Fibroblast of lung (primary cell): ENCODE measurements around the gene RHOH. TPM values are rescaled to one million over a fixed set of nuclear protein-coding genes. Genes with fewer than 3 reads are reported as not detected.
A peak's percentile ranks its signal among the peaks of the same experiment; 100 is the strongest.
"Not testable (repeated sequence)": the region's sequence is repeated elsewhere in the genome, so short reads cannot be mapped to it uniquely, and the experiment has no call there.

Experiments
- DNase-seq, 2 donors: peaks; one replicate each; pipeline versions ENCODE4 v3.0.0 to v3.0.0-alpha.2; 2010; ENCODE audit warnings: low read depth in 2 of 2
- H2AFZ ChIP-seq: 2 replicates; pipeline ENCODE4 v1.5.1; 2012; ENCODE audit warnings: low read length, control low read depth, inconsistent platforms
- H3K27ac ChIP-seq: 2 replicates; pipeline ENCODE4 v1.5.1; 2011; ENCODE audit warnings: low read length, control low read depth; ENCODE audit not compliant: insufficient read depth
- H3K27me3 ChIP-seq: 2 replicates; pipeline ENCODE4 v1.5.1; 2011; ENCODE audit warnings: mild to moderate bottlenecking, low read length; ENCODE audit not compliant: control insufficient read depth, insufficient read depth
- H3K36me3 ChIP-seq: 2 replicates; pipeline ENCODE4 v1.5.1; 2011; ENCODE audit warnings: low read length; ENCODE audit not compliant: control insufficient read depth, insufficient read depth
- H3K4me1 ChIP-seq: 2 replicates; pipeline ENCODE4 v1.5.1; 2011; ENCODE audit warnings: low read length; ENCODE audit not compliant: control insufficient read depth, insufficient read depth; ENCODE audit errors: extremely low read depth
- H3K4me2 ChIP-seq: 2 replicates; pipeline ENCODE4 v1.5.1; 2011; ENCODE audit warnings: low read length, control low read depth; ENCODE audit not compliant: insufficient read depth; ENCODE audit errors: extremely low read depth
- H3K4me3 ChIP-seq, 4 experiments: fragments of 200-600 bp in 1 of 4; sonication (generic) in 1 of 4; replicated peaks in 1 of 4; 2 replicates each; pipeline ENCODE4 v1.5.1; 2011 to 2016; ENCODE audit warnings: low read length in 4 of 4, low read depth in 3 of 4, mild to moderate bottlenecking in 3 of 4, control low read depth in 2 of 4, inconsistent platforms in 1 of 4, mixed read lengths in 1 of 4; ENCODE audit not compliant: insufficient read depth in 1 of 4; ENCODE audit errors: control extremely low read depth in 1 of 4
- H3K79me2 ChIP-seq: 2 replicates; pipeline ENCODE4 v1.5.1; 2012; ENCODE audit warnings: mild to moderate bottlenecking, low read length, inconsistent platforms; ENCODE audit not compliant: control insufficient read depth, insufficient read depth
- H3K9ac ChIP-seq: 2 replicates; pipeline ENCODE4 v1.5.1; 2011; ENCODE audit warnings: mild to moderate bottlenecking, low read length, control low read depth; ENCODE audit not compliant: insufficient read depth
- H3K9me3 ChIP-seq: 2 replicates; pipeline ENCODE4 v1.5.1; 2012; ENCODE audit warnings: low read depth, low read length; ENCODE audit not compliant: control insufficient read depth, insufficient read depth
- H4K20me1 ChIP-seq: 2 replicates; pipeline ENCODE4 v1.5.1; 2011; ENCODE audit warnings: low read length; ENCODE audit not compliant: control insufficient read depth, insufficient read depth; ENCODE audit errors: extremely low read depth
- EZH2 ChIP-seq: IDR thresholded peaks from 2 replicates; pipeline ENCODE4 v1.5.1; 2012; ENCODE audit warnings: low read length, control low read depth, mild to moderate bottlenecking; ENCODE audit errors: missing control alignments
- polyA plus RNA-seq, 2 donors: library from polyadenylated mRNA; depleted of rRNA in 1 of 2; stranded (reverse) in 1 of 2; unstranded in 1 of 2; fragments of >200 nt; gene quantifications; 2 replicates each; pipeline ENCODE4 v1.2.1, GENCODE V29; 2011 to 2012; ENCODE audit warnings: missing spikeins in 1 of 2
- total RNA-seq: library from RNA; depleted of rRNA; stranded (reverse); fragments of >200 nt; gene quantifications from 2 replicates; pipeline ENCODE4 v1.2.1, GENCODE V29; 2014
- TF ChIP-seq, protein P1 (sequence below), 2 donors: IDR thresholded peaks in 1 of 2; conservative IDR thresholded peaks in 1 of 2; 1 replicate in 1 of 2; 2 replicates in 1 of 2; pipeline ENCODE4 v1.5.1; 2011 to 2012; ENCODE audit warnings: low read length in 2 of 2, control low read depth in 1 of 2, inconsistent platforms in 1 of 2, low read depth in 1 of 2, mild to moderate bottlenecking in 1 of 2

Gene RHOH
- total and polyA plus RNA-seq, 2 donors (not counting 1 experiment from before 2014, with no cell fraction given): not detected

DNA sequence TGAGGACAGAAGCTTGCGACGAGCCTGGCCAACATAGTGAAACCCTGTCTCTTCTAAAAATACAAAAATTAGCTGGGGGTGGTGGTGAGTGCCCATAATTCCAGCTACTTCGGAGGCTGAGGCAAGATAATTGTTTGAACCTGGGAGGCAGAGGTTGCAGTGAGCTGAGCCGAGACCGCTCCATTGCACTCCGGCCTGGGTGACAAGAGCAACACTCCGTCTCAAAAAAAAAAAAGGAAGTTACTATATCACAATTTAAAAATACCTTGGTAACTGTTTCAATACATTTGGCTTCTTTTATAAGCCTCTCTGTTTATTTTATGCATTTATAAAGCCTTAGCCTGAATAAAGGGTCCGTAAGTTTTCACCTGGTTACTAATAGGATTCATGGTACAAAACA is 91.7 kb downstream of the RHOH start:
- Histone ChIP-seq H3K4me1 (no peaks in the 10 kb centered on the region), H3K4me3 (no peak overlapping the region), H3K9me3 (no peaks in the 10 kb centered on the region), H2AFZ (no peak overlapping the region), H3K27me3 (no peaks in the 10 kb centered on the region), H3K36me3 (no peaks in the 10 kb centered on the region), H4K20me1 (no peaks in the 10 kb centered on the region), H3K4me2 (no peak overlapping the region), H3K27ac (no peak overlapping the region), H3K9ac (no peak overlapping the region), H3K79me2 (no peaks in the 10 kb centered on the region)
- DNase-seq: no peak
- TF ChIP-seq EZH2: no peak
- TF ChIP-seq, protein P1, sequence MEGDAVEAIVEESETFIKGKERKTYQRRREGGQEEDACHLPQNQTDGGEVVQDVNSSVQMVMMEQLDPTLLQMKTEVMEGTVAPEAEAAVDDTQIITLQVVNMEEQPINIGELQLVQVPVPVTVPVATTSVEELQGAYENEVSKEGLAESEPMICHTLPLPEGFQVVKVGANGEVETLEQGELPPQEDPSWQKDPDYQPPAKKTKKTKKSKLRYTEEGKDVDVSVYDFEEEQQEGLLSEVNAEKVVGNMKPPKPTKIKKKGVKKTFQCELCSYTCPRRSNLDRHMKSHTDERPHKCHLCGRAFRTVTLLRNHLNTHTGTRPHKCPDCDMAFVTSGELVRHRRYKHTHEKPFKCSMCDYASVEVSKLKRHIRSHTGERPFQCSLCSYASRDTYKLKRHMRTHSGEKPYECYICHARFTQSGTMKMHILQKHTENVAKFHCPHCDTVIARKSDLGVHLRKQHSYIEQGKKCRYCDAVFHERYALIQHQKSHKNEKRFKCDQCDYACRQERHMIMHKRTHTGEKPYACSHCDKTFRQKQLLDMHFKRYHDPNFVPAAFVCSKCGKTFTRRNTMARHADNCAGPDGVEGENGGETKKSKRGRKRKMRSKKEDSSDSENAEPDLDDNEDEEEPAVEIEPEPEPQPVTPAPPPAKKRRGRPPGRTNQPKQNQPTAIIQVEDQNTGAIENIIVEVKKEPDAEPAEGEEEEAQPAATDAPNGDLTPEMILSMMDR (conservative IDR thresholded peaks at IDR 0.05 in 1 of 2, IDR thresholded peaks at IDR 0.05 in 1 of 2; ENCODE audit: low read depth in 1 of 2, low read length in 2 of 2): no peak

DNA sequence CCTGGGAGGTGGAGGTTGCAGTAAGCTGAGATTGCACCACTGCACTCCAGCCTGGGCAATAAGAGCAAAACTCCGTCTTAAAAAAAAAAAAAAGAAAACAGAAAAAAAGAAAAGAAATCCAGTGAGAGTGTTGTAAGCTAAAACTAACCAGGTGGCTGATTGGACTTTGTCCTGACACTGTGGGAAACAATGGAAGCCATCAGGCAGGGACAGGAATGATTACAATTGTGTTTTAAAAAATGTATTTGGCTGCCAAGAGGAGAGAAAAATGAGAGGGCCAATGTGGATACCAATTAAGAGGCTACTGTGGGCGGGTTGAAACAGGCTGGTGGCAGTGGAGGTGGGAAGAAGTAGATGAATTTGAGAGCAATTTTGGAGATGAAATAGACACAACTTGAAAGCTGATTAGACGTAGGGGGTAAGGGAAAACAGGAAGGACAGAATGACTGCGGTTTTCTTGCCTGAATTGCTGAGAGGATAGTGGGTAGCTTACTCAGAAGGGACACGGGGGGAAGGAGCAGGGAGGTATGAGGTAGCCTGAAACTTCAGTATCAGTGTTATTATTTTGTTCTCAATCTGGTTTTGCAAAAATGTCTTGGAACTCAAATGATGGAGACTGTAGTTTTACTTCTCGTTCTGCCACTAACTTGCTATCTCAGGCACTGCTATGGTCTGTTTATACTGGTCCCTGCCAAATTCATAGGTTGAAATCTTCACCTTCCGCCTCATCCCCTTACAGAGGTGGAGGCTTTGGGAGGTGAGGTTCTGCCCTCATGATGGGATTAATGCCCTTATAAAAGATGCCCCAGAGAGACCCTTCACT is 92.7 kb downstream of the RHOH start:
- DNase-seq: peak in 1 of 2 donors; percentile 48
- H3K4me1 ChIP-seq: no peaks in the 10 kb centered on the region
- H3K9ac ChIP-seq: no peak overlapping the region
- no peaks in the 10 kb centered on the region for H3K27me3 ChIP-seq
- no peaks in the 10 kb centered on the region for H4K20me1 ChIP-seq
- H3K4me3 ChIP-seq: no peak overlapping the region
- no peak overlapping the region for H2AFZ ChIP-seq
- H3K79me2 ChIP-seq: no peaks in the 10 kb centered on the region
- no peak for TF ChIP-seq EZH2
- TF ChIP-seq, protein P1 (conservative IDR thresholded peaks at IDR 0.05 in 1 of 2, IDR thresholded peaks at IDR 0.05 in 1 of 2; ENCODE audit: low read depth in 1 of 2, low read length in 2 of 2): no peak
- H3K4me2 ChIP-seq: no peak overlapping the region
- H3K9me3 ChIP-seq: no peaks in the 10 kb centered on the region
- H3K36me3 ChIP-seq: no peaks in the 10 kb centered on the region
- H3K27ac ChIP-seq: no peak overlapping the region

DNA sequence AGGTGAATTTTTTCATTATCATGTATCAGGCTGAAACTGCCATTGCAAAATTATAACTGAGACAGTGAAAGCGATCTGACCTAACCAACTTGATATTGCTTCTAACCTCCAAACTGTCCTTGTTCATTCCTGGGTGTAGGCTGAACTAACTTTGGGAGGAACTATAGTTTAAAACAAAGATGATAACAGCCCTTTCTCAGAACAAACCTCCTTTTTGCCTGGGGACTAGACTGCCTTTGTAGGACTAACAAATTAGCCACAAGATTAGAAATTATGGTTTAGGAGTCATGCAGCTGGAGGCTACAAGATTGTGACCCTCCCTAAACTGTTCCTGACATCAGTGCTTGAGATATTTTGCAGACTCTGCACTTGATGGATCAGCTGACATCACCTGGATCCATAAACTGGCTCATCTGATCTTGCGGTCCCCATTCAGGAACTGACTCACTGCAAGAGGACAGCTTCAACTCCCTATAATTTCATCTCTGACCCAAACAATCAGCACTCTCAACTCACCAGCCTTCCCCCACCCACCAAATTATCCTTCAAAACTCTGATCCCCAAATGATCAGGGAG is 93.9 kb downstream of the RHOH start:
- not testable (repeated sequence) for H4K20me1 ChIP-seq, H2AFZ ChIP-seq, H3K79me2 ChIP-seq, H3K36me3 ChIP-seq, H3K4me3 ChIP-seq, H3K27me3 ChIP-seq, H3K4me2 ChIP-seq, H3K27ac ChIP-seq, H3K9me3 ChIP-seq, H3K4me1 ChIP-seq, H3K9ac ChIP-seq
- peak in 1 of 2 donors; percentile 52 for DNase-seq
